Loucy (cell line): ENCODE results near the gene ARHGEF9.

ENCODE experiments used
- EZH2phosphoT487 ChIP-seq: fragments of 200-600 bp; IDR thresholded peaks from 2 replicates; pipeline ENCODE4 v1.6.1; 2018; ENCODE audit warnings: antibody characterized with exemption, mild to moderate bottlenecking, moderate library complexity, borderline replicate concordance
- TF ChIP-seq, protein P1 (sequence below): fragments of 200-600 bp; sonication (generic); conservative IDR thresholded peaks from 2 replicates; pipeline ENCODE4 v1.5.1; 2014; ENCODE audit warnings: mild to moderate bottlenecking, antibody characterized with exemption, low read length

DNA sequence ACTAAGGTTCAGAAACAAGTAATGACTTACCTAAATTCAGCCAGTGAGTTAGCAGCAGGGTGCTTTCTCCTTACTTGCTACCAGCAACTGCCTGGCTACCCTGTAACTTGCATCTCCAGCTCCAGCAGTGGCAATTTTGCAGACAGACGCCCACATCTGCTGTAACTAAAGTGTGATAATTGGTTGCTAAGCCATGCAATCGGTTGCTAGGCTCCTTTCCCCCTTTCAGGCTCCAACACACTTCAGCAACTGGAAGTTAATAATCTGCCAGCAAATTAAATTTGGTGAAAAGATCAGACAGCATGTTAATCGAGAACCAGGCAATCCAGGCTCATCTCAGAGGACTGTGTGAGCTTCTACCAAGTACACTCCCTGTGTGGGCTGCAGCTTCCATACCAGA lies 24.2 kb upstream of the ARHGEF9 start:
- TF ChIP-seq, protein P1, sequence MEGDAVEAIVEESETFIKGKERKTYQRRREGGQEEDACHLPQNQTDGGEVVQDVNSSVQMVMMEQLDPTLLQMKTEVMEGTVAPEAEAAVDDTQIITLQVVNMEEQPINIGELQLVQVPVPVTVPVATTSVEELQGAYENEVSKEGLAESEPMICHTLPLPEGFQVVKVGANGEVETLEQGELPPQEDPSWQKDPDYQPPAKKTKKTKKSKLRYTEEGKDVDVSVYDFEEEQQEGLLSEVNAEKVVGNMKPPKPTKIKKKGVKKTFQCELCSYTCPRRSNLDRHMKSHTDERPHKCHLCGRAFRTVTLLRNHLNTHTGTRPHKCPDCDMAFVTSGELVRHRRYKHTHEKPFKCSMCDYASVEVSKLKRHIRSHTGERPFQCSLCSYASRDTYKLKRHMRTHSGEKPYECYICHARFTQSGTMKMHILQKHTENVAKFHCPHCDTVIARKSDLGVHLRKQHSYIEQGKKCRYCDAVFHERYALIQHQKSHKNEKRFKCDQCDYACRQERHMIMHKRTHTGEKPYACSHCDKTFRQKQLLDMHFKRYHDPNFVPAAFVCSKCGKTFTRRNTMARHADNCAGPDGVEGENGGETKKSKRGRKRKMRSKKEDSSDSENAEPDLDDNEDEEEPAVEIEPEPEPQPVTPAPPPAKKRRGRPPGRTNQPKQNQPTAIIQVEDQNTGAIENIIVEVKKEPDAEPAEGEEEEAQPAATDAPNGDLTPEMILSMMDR: no peak
- no peak for TF ChIP-seq EZH2phosphoT487
